ENCODE data around the gene CELA3B.
A peak's percentile ranks its signal among the peaks of the same experiment; 100 is the strongest.
"Not testable (repeated sequence)": the region's sequence is repeated elsewhere in the genome, so short reads cannot be mapped to it uniquely, and the experiment has no call there.

CELA3B gene

GRCh38 chr1:21944733-21945073 lies 32.1 kb upstream of the CELA3B start:
- no peak for DNase-seq

GRCh38 chr1:21946836-21947587 lies 29.8 kb upstream of the CELA3B start:
- DNase-seq: no peak

GRCh38 chr1:21950734-21951133 lies 26.1 kb upstream of the CELA3B start:
- no peak for DNase-seq

- DNase-seq: no peak
These were observed 25.5 kb upstream of the CELA3B start for GRCh38 chr1:21951226-21951870.

- DNase-seq: no peak
These were observed 23.9 kb upstream of the CELA3B start for GRCh38 chr1:21952786-21953520.

- DNase-seq: no peak
These were observed 21.8 kb upstream of the CELA3B start for GRCh38 chr1:21955058-21955457.

GRCh38 chr1:21955501-21956281 lies 21.1 kb upstream of the CELA3B start:
- no peak for DNase-seq

GRCh38 chr1:21956720-21957552 lies 19.9 kb upstream of the CELA3B start:
- no peak for DNase-seq

GRCh38 chr1:21961337-21961736 lies 15.5 kb upstream of the CELA3B start:
- DNase-seq: no peak

GRCh38 chr1:21961799-21962198 lies 15.0 kb upstream of the CELA3B start:
- DNase-seq: no peak

GRCh38 chr1:21963477-21964217 lies 13.2 kb upstream of the CELA3B start:
- peak; percentile 80 for DNase-seq

- no peak for DNase-seq
These were observed 10.4 kb upstream of the CELA3B start for GRCh38 chr1:21966247-21967000.

GRCh38 chr1:21967216-21967615 lies 9.6 kb upstream of the CELA3B start:
- DNase-seq: not testable (repeated sequence)

- DNase-seq: not testable (repeated sequence)
These were observed 7.8 kb upstream of the CELA3B start for GRCh38 chr1:21969066-21969465.

GRCh38 chr1:21970523-21970922 lies 6.3 kb upstream of the CELA3B start:
- not testable (repeated sequence) for DNase-seq

GRCh38 chr1:21972973-21973441 lies 3.8 kb upstream of the CELA3B start:
- DNase-seq: not testable (repeated sequence)

GRCh38 chr1:21973948-21974347 lies 2.9 kb upstream of the CELA3B start:
- DNase-seq: not testable (repeated sequence)

- DNase-seq: not testable (repeated sequence)
These were observed 2.1 kb upstream of the CELA3B start for GRCh38 chr1:21974699-21975098.

- DNase-seq: not testable (repeated sequence)
These were observed 1.5 kb upstream of the CELA3B start for GRCh38 chr1:21975296-21975695.

GRCh38 chr1:21978209-21978608 lies 1.4 kb downstream of the CELA3B start:
- DNase-seq: not testable (repeated sequence)

All from retina (tissue), 1 donor.